Liver (tissue), 9 donors: Measurements from ENCODE around the gene SMU1. TPM values are rescaled to one million over a fixed set of nuclear protein-coding genes. Genes with fewer than 3 reads are reported as not detected.

Source experiments
- DNase-seq: peaks from one replicate; pipeline ENCODE4 v3.0.0-alpha.2; 2017; ENCODE audit warnings: low spot score
- H3K27ac ChIP-seq, 2 donors: one replicate each; pipeline ENCODE4 v1.7.0; 2013; ENCODE audit warnings: inconsistent platforms in 2 of 2, low read length in 2 of 2, control low read depth in 1 of 2, low read depth in 1 of 2, mild to moderate bottlenecking in 1 of 2
- H3K27me3 ChIP-seq, 4 donors: one replicate each; pipeline versions ENCODE4 v1.6.1 to v1.7.0; 2013; ENCODE audit warnings: low read length in 3 of 4, inconsistent platforms in 1 of 4, mild to moderate bottlenecking in 1 of 4, moderate library complexity in 1 of 4; ENCODE audit not compliant: control insufficient read depth in 4 of 4, insufficient read depth in 4 of 4
- H3K36me3 ChIP-seq, 4 donors: one replicate each; pipeline versions ENCODE4 v1.6.1 to v1.7.0; 2013; ENCODE audit warnings: low read length in 3 of 4, mild to moderate bottlenecking in 3 of 4, low read depth in 1 of 4, moderate library complexity in 1 of 4; ENCODE audit not compliant: control insufficient read depth in 4 of 4, insufficient read depth in 3 of 4
- H3K4me1 ChIP-seq, 4 donors: one replicate each; pipeline versions ENCODE4 v1.6.1 to v1.7.0; 2013; ENCODE audit warnings: low read length in 3 of 4, mild to moderate bottlenecking in 3 of 4, moderate library complexity in 1 of 4; ENCODE audit not compliant: control insufficient read depth in 4 of 4, insufficient read depth in 4 of 4
- H3K4me3 ChIP-seq, 3 donors: one replicate each; pipeline versions ENCODE4 v1.6.1 to v1.7.0; 2013; ENCODE audit warnings: low read length in 3 of 3, control low read depth in 1 of 3, low read depth in 1 of 3, mild to moderate bottlenecking in 1 of 3
- H3K9ac ChIP-seq, 2 donors: one replicate each; pipeline ENCODE4 v1.7.0; 2013; ENCODE audit warnings: low read length in 2 of 2, mild to moderate bottlenecking in 2 of 2, moderate library complexity in 2 of 2, control low read depth in 1 of 2, low read depth in 1 of 2
- H3K9me3 ChIP-seq, 4 donors: one replicate each; pipeline versions ENCODE4 v1.6.1 to v1.7.0; 2013; ENCODE audit warnings: low read length in 3 of 4; ENCODE audit not compliant: control insufficient read depth in 4 of 4
- EGR1 ChIP-seq, 2 donors: IDR thresholded peaks; 2 replicates each; pipeline ENCODE4 v1.6.1; 2016 to 2018; ENCODE audit warnings: antibody characterized with exemption in 2 of 2, low read depth in 2 of 2
- FOXA1 ChIP-seq: IDR thresholded peaks from 2 replicates; pipeline ENCODE4 v1.6.1; 2016; ENCODE audit warnings: antibody characterized with exemption
- FOXA2 ChIP-seq: IDR thresholded peaks from 2 replicates; pipeline ENCODE4 v1.6.1; 2016; ENCODE audit warnings: antibody characterized with exemption
- GABPA ChIP-seq, 2 donors: IDR thresholded peaks in 1 of 2; conservative IDR thresholded peaks in 1 of 2; 2 replicates each; pipeline ENCODE4 v1.6.1; 2016; ENCODE audit warnings: antibody characterized with exemption in 2 of 2, mild to moderate bottlenecking in 1 of 2, moderate library complexity in 1 of 2
- HNF4A ChIP-seq, 2 donors: conservative IDR thresholded peaks; 2 replicates each; pipeline ENCODE4 v1.6.1; 2016; ENCODE audit warnings: antibody characterized with exemption in 2 of 2, mild to moderate bottlenecking in 2 of 2
- HNF4G ChIP-seq: IDR thresholded peaks from 2 replicates; pipeline ENCODE4 v1.6.1; 2016; ENCODE audit warnings: antibody characterized with exemption
- JUND ChIP-seq, 2 donors: IDR thresholded peaks; 2 replicates each; pipeline ENCODE4 v1.6.1; 2016; ENCODE audit warnings: antibody characterized with exemption in 2 of 2
- NR2F2 ChIP-seq: IDR thresholded peaks from 2 replicates; pipeline ENCODE4 v1.6.1; 2016; ENCODE audit warnings: antibody characterized with exemption
- RAD21 ChIP-seq, 2 donors: IDR thresholded peaks; 2 replicates each; pipeline ENCODE4 v1.6.1; 2016; ENCODE audit warnings: antibody characterized with exemption in 2 of 2, mild to moderate bottlenecking in 2 of 2
- RXRA ChIP-seq, 2 donors: IDR thresholded peaks; 2 replicates each; pipeline ENCODE4 v1.6.1; 2017 to 2018; ENCODE audit warnings: antibody characterized with exemption in 2 of 2, mild to moderate bottlenecking in 1 of 2
- TAF1 ChIP-seq: conservative IDR thresholded peaks from 2 replicates; pipeline ENCODE4 v1.6.1; 2016; ENCODE audit warnings: antibody characterized with exemption, mild to moderate bottlenecking
- YY1 ChIP-seq: IDR thresholded peaks from 2 replicates; pipeline ENCODE4 v1.6.1; 2016; ENCODE audit warnings: antibody characterized with exemption, mild to moderate bottlenecking
- WGBS: extraction: QIAGEN DNeasy Blood & Tissue Kit; methylation state at CpG from one replicate; pipeline ENCODE4 v1.1.7; 2013; 5-methylcytosine and 5-hydroxymethylcytosine counted together
- polyA plus RNA-seq, 2 donors: library from polyadenylated mRNA; stranded (reverse) in 1 of 2; unstranded in 1 of 2; fragments of 200-250 nt in 1 of 2; fragments of >200 nt in 1 of 2; fragmentation: Nextera tagmentation in 1 of 2; extraction: Ambion mirVana in 1 of 2; gene quantifications; one replicate each; pipeline versions ENCODE4 v1.2.1 to v1.2.3, GENCODE V29; 2013 to 2015
- total RNA-seq, 2 donors: library from RNA; depleted of rRNA; stranded (reverse); fragments of >200 nt; gene quantifications; one replicate each; pipeline ENCODE4 v1.2.3, GENCODE V29; 2014
- TF ChIP-seq, protein P1 (sequence below): IDR thresholded peaks from 2 replicates; pipeline ENCODE4 v1.6.1; 2016; ENCODE audit warnings: antibody characterized with exemption, mild to moderate bottlenecking
- TF ChIP-seq, protein P2 (sequence below): IDR thresholded peaks from 2 replicates; pipeline ENCODE4 v1.6.1; 2016; ENCODE audit warnings: antibody characterized with exemption
- TF ChIP-seq, protein P3 (sequence below): IDR thresholded peaks from 2 replicates; pipeline ENCODE4 v1.6.1; 2016; ENCODE audit warnings: antibody characterized with exemption
- TF ChIP-seq, protein P4 (sequence below): fragments of 150-350 bp; IDR thresholded peaks from 2 replicates; pipeline ENCODE4 v1.5.1; 2017; ENCODE audit warnings: improper control_type of control experiment, low read depth, low read length; ENCODE audit not compliant: missing input control
- donor health status: healthy.
- donor health status: healthy.
- donor health status: healthy.
- donor health status: healthy.
- donor health status: healthy.

Gene SMU1
- total and polyA plus RNA-seq, 4 donors: 5.3 to 14.2 (median 9.5) TPM

DNA sequence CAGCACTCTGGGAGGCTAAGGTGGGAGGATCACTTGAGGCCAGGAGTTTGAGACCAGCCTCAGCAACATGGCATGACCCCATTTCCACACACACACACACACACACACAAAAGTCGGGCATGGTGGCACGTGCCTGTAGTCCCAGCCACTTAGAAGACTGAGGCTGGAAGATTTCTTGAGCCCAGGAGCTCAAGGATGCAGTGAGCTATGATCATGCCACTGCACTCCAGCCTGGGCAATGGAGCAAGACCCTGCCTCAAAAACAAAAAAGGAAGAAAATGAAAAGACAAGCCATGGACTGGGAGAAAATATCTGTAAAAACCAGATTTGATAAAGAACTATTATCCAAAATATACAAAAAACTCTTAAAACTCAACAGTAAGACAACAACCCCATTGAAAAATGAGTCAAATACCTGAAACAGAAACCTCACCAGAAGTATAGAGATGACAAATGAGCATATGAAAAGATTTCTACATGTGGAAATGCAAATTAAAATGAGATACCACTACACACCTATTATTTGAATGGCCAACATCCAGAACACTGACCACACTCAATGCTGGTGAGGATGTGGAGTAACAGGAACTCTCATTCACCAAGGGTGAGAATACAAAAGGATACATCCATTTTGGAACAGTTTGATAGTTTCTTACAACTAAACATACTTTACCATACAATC lies 26.7 kb downstream of the SMU1 start:
- no peak for DNase-seq
- Histone ChIP-seq H3K9me3 (no peaks in the 10 kb centered on the region), H3K27ac (no peak overlapping the region), H3K9ac (no peak overlapping the region), H3K36me3 (peaks cover 6 to 45% (median 32%) of the 10 kb centered on the region in 4 donors), H3K4me3 (no peak overlapping the region), H3K27me3 (no peaks in the 10 kb centered on the region), H3K4me1 (peaks cover 0 to 4% (median 1%) of the 10 kb centered on the region in 4 donors)
- WGBS: 96% methylated on average over 2 of the region's 2 CpGs
- no peak for TF ChIP-seq NR2F2
- no peak for TF ChIP-seq FOXA1
- TF ChIP-seq, protein P1, sequence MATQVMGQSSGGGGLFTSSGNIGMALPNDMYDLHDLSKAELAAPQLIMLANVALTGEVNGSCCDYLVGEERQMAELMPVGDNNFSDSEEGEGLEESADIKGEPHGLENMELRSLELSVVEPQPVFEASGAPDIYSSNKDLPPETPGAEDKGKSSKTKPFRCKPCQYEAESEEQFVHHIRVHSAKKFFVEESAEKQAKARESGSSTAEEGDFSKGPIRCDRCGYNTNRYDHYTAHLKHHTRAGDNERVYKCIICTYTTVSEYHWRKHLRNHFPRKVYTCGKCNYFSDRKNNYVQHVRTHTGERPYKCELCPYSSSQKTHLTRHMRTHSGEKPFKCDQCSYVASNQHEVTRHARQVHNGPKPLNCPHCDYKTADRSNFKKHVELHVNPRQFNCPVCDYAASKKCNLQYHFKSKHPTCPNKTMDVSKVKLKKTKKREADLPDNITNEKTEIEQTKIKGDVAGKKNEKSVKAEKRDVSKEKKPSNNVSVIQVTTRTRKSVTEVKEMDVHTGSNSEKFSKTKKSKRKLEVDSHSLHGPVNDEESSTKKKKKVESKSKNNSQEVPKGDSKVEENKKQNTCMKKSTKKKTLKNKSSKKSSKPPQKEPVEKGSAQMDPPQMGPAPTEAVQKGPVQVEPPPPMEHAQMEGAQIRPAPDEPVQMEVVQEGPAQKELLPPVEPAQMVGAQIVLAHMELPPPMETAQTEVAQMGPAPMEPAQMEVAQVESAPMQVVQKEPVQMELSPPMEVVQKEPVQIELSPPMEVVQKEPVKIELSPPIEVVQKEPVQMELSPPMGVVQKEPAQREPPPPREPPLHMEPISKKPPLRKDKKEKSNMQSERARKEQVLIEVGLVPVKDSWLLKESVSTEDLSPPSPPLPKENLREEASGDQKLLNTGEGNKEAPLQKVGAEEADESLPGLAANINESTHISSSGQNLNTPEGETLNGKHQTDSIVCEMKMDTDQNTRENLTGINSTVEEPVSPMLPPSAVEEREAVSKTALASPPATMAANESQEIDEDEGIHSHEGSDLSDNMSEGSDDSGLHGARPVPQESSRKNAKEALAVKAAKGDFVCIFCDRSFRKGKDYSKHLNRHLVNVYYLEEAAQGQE: no peak
- no peak for TF ChIP-seq EGR1 (IDR thresholded peaks at IDR 0.05; ENCODE audit: low read depth in 2 of 2)
- TF ChIP-seq TAF1: no peak
- TF ChIP-seq GABPA (IDR thresholded peaks at IDR 0.05 in 1 of 2, conservative IDR thresholded peaks at IDR 0.05 in 1 of 2): no peak
- no peak for TF ChIP-seq RAD21 (IDR thresholded peaks at IDR 0.05)
- no peak for TF ChIP-seq YY1
- no peak for TF ChIP-seq RXRA (IDR thresholded peaks at IDR 0.05)
- no peak for TF ChIP-seq HNF4A (conservative IDR thresholded peaks at IDR 0.05)
- TF ChIP-seq HNF4G: no peak

DNA sequence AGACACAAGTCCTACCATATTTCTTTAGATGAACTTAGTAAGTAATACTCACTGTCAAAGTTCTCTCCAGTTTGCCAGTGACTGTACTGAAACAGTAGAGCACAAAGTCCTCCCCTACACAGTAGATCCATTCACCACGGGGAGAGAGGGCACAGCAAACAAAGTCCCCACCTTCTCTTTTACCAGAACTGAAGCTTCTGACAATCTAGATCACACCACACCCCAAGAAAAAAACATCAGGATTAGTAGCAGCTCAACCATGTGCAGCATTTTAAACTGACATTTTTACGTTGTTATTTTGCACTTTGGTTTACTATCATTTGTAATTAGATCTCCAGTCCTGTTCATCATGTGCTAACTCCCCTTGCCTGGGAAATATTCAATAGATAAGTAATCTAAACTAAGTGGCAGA lies 28.4 kb downstream of the SMU1 start:
- H3K9ac ChIP-seq: no peak overlapping the region
- H3K27ac ChIP-seq: no peak overlapping the region
- TF ChIP-seq NR2F2 (no peak), TAF1 (no peak), HNF4A (conservative IDR thresholded peaks at IDR 0.05) (no peak), FOXA1 (no peak)
- TF ChIP-seq, protein P2, sequence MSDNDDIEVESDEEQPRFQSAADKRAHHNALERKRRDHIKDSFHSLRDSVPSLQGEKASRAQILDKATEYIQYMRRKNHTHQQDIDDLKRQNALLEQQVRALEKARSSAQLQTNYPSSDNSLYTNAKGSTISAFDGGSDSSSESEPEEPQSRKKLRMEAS: no peak
- 70% methylated on average over 2 of the region's 2 CpGs for WGBS
- no peaks in the 10 kb centered on the region for H3K27me3 ChIP-seq
- DNase-seq: no peak
- H3K4me3 ChIP-seq: no peak overlapping the region
- H3K9me3 ChIP-seq: no peaks in the 10 kb centered on the region
- H3K4me1 ChIP-seq: peaks cover 0 to 18% (median 14%) of the 10 kb centered on the region in 4 donors
- H3K36me3 ChIP-seq: peaks cover 6 to 32% (median 24%) of the 10 kb centered on the region in 4 donors

DNA sequence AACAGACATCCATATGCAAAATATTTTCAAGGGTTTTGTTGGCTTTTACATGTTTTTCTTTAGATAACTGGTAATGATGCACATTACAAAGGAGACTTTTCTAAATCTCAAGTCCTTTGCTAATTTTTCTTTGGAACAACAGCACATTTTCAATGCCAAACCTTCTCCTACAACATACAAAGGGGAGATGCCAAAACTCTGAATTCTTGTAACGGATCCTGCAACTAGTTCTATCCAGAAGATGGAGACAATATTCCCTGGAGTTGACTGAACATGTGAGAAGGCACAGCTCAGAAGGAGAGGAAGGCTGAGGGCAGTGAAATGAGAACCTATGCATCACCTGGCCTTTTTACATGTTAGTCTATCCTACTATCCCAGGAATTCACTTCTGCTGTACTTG lies 30.4 kb downstream of the SMU1 start:
- Histone ChIP-seq H3K36me3 (peaks cover 1 to 18% (median 13%) of the 10 kb centered on the region in 4 donors), H3K9ac (no peak overlapping the region), H3K4me3 (no peak overlapping the region), H3K9me3 (no peaks in the 10 kb centered on the region), H3K27ac (no peak overlapping the region), H3K27me3 (no peaks in the 10 kb centered on the region), H3K4me1 (peaks cover 5 to 37% (median 34%) of the 10 kb centered on the region in 4 donors)
- DNase-seq: no peak
- WGBS: 94% methylated on average over 1 of the region's 1 CpG
- TF ChIP-seq, protein P2: no peak
- TF ChIP-seq HNF4G (no peak), FOXA1 (no peak), YY1 (no peak), FOXA2 (no peak), GABPA (IDR thresholded peaks at IDR 0.05 in 1 of 2, conservative IDR thresholded peaks at IDR 0.05 in 1 of 2) (no peak), JUND (IDR thresholded peaks at IDR 0.05) (no peak), NR2F2 (no peak), RXRA (IDR thresholded peaks at IDR 0.05) (no peak)
- TF ChIP-seq, protein P1: no peak
- TF ChIP-seq, protein P3, sequence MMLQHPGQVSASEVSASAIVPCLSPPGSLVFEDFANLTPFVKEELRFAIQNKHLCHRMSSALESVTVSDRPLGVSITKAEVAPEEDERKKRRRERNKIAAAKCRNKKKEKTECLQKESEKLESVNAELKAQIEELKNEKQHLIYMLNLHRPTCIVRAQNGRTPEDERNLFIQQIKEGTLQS: no peak
- TF ChIP-seq, protein P4, sequence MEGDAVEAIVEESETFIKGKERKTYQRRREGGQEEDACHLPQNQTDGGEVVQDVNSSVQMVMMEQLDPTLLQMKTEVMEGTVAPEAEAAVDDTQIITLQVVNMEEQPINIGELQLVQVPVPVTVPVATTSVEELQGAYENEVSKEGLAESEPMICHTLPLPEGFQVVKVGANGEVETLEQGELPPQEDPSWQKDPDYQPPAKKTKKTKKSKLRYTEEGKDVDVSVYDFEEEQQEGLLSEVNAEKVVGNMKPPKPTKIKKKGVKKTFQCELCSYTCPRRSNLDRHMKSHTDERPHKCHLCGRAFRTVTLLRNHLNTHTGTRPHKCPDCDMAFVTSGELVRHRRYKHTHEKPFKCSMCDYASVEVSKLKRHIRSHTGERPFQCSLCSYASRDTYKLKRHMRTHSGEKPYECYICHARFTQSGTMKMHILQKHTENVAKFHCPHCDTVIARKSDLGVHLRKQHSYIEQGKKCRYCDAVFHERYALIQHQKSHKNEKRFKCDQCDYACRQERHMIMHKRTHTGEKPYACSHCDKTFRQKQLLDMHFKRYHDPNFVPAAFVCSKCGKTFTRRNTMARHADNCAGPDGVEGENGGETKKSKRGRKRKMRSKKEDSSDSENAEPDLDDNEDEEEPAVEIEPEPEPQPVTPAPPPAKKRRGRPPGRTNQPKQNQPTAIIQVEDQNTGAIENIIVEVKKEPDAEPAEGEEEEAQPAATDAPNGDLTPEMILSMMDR: no peak
